GM23338 (cell line): Measurements from ENCODE around the gene IDS. TPM values are rescaled to one million over a fixed set of nuclear protein-coding genes. Genes with fewer than 3 reads are reported as not detected.

Experiments
- ATAC-seq: fragments of 200-7000 bp; cut with Tn5 transposase; 3 replicates; pipeline ENCODE4 v1.9.1; 2020
- DNase-seq: peaks from one replicate; pipeline ENCODE4 v3.0.0-alpha.2; 2015; ENCODE audit warnings: low spot score
- H2AFZ ChIP-seq: fragments of 200-600 bp; sonication (generic); 2 replicates; pipeline ENCODE4 v1.8.0; 2016; ENCODE audit warnings: antibody characterized with exemption, mild to moderate bottlenecking, moderate library complexity
- H3F3A ChIP-seq: fragments of 200-600 bp; sonication (generic); replicated peaks from 2 replicates; pipeline ENCODE4 v1.8.0; 2017; ENCODE audit warnings: antibody characterized with exemption, mixed run types, low read depth
- H3K27ac ChIP-seq: fragments of 200-600 bp; sonication (generic); 2 replicates; pipeline ENCODE4 v1.6.1; 2016; ENCODE audit warnings: low read depth
- H3K27me3 ChIP-seq: fragments of 200-600 bp; sonication (generic); 2 replicates; pipeline ENCODE4 v1.8.0; 2016; ENCODE audit warnings: mild to moderate bottlenecking, mixed run types, moderate library complexity; ENCODE audit not compliant: insufficient read depth
- H3K36me3 ChIP-seq: fragments of 200-600 bp; sonication (generic); 2 replicates; pipeline ENCODE4 v1.8.0; 2016; ENCODE audit warnings: mild to moderate bottlenecking; ENCODE audit not compliant: insufficient read depth
- H3K4me1 ChIP-seq: fragments of 200-600 bp; sonication (generic); 2 replicates; pipeline ENCODE4 v1.8.0; 2016; ENCODE audit warnings: mild to moderate bottlenecking, moderate library complexity; ENCODE audit not compliant: insufficient read depth
- H3K4me2 ChIP-seq: fragments of 200-600 bp; sonication (generic); 2 replicates; pipeline ENCODE4 v1.7.1; 2017; ENCODE audit warnings: mixed run types
- H3K4me3 ChIP-seq: fragments of 200-600 bp; sonication (generic); 2 replicates; pipeline ENCODE4 v1.6.1; 2016; ENCODE audit warnings: mixed run types
- H3K79me2 ChIP-seq: fragments of 200-600 bp; sonication (generic); replicated peaks from 2 replicates; pipeline ENCODE4 v1.8.0; 2017; ENCODE audit warnings: mild to moderate bottlenecking; ENCODE audit not compliant: insufficient read depth
- H3K9me2 ChIP-seq: fragments of 200-600 bp; sonication (generic); 2 replicates; pipeline ENCODE4 v1.8.0; 2017; ENCODE audit not compliant: insufficient read depth
- H4K20me1 ChIP-seq: fragments of 200-600 bp; sonication (generic); replicated peaks from 2 replicates; pipeline ENCODE4 v1.8.0; 2017; ENCODE audit warnings: mild to moderate bottlenecking; ENCODE audit not compliant: insufficient read depth
- H3K27ac Mint-ChIP-seq: 2 replicates; pipeline ENCODE4 v1.8.0; 2020; ENCODE audit warnings: inconsistent platforms, mild to moderate bottlenecking, moderate library complexity, mixed read lengths
- H3K27me3 Mint-ChIP-seq: 3 replicates; pipeline ENCODE4 v1.8.0; 2022; ENCODE audit warnings: low read depth, mild to moderate bottlenecking, moderate library complexity, mixed read lengths, inconsistent platforms; ENCODE audit not compliant: insufficient read depth, poor library complexity
- H3K36me3 Mint-ChIP-seq: 3 replicates; pipeline ENCODE4 v1.8.0; 2021; ENCODE audit warnings: low read depth, mild to moderate bottlenecking, inconsistent platforms, moderate library complexity, mixed read lengths
- H3K4me1 Mint-ChIP-seq: 3 replicates; pipeline ENCODE4 v1.8.0; 2020; ENCODE audit warnings: mild to moderate bottlenecking, inconsistent platforms, mixed read lengths
- H3K4me3 Mint-ChIP-seq: 3 replicates; pipeline ENCODE4 v1.8.0; 2021; ENCODE audit warnings: moderate library complexity, mild to moderate bottlenecking, inconsistent platforms, mixed read lengths
- H3K9me3 Mint-ChIP-seq: 3 replicates; pipeline ENCODE4 v1.8.0; 2020; ENCODE audit warnings: moderate library complexity, mild to moderate bottlenecking, inconsistent platforms, mixed read lengths
- CREB1 ChIP-seq: fragments of 250-450 bp; sonication (Bioruptor Pico); IDR thresholded peaks from 2 replicates; pipeline ENCODE4 v1.5.0; 2020; ENCODE audit warnings: low read depth, mild to moderate bottlenecking, moderate library complexity
- CTCF ChIP-seq, 2 experiments: fragments of 200-600 bp in 1 of 2; sonication (generic) in 1 of 2; conservative IDR thresholded peaks; 2 replicates each; pipeline versions ENCODE4 v1.5.1 to v1.6.1; 2016 to 2017; ENCODE audit warnings: antibody characterized with exemption in 2 of 2, low read depth in 2 of 2, mild to moderate bottlenecking in 2 of 2, moderate library complexity in 1 of 2
- ETS1 ChIP-seq: IDR thresholded peaks from 2 replicates; pipeline ENCODE4 v1.6.1; 2016; ENCODE audit warnings: antibody characterized with exemption
- EZH2 ChIP-seq: fragments of 200-600 bp; sonication (generic); IDR thresholded peaks from one replicate; pipeline ENCODE4 v1.8.0; 2017; ENCODE audit warnings: antibody characterized with exemption, mild to moderate bottlenecking, low read depth; ENCODE audit not compliant: unreplicated experiment
- EZH2phosphoT487 ChIP-seq: fragments of 200-600 bp; sonication (generic); IDR thresholded peaks from one replicate; pipeline ENCODE4 v1.8.1; 2018; ENCODE audit warnings: antibody characterized with exemption; ENCODE audit not compliant: unreplicated experiment
- JUNB ChIP-seq: IDR thresholded peaks from one replicate; pipeline ENCODE4 v1.6.1; 2016; ENCODE audit warnings: antibody characterized with exemption; ENCODE audit not compliant: unreplicated experiment
- NANOG ChIP-seq: IDR thresholded peaks from 2 replicates; pipeline ENCODE4 v1.6.1; 2016; ENCODE audit warnings: antibody characterized with exemption, borderline replicate concordance
- POLR2AphosphoS5 ChIP-seq: IDR thresholded peaks from 2 replicates; pipeline ENCODE4 v1.6.1; 2016; ENCODE audit warnings: antibody characterized with exemption, low read depth
- REST ChIP-seq: IDR thresholded peaks from one replicate; pipeline ENCODE4 v1.6.1; 2018; ENCODE audit warnings: antibody characterized with exemption; ENCODE audit not compliant: unreplicated experiment
- STAT1 ChIP-seq: IDR thresholded peaks from one replicate; pipeline ENCODE4 v1.6.1; 2016; ENCODE audit warnings: antibody characterized with exemption; ENCODE audit not compliant: unreplicated experiment
- ZNF114 ChIP-seq: fragments of 250-450 bp; sonication (Bioruptor Pico); IDR thresholded peaks from 2 replicates; pipeline ENCODE4 v1.5.0; 2020; ENCODE audit warnings: mild to moderate bottlenecking, moderate library complexity
- ZNF331 ChIP-seq: fragments of 250-450 bp; sonication (Bioruptor Pico); IDR thresholded peaks from 2 replicates; pipeline ENCODE4 v1.5.0; 2020; ENCODE audit warnings: low read depth, mild to moderate bottlenecking, moderate library complexity
- polyA plus RNA-seq: library from polyadenylated mRNA; unstranded; fragments of >200 nt; fragmentation: Nextera tagmentation; extraction: Ambion mirVana; gene quantifications from 2 replicates; pipeline ENCODE4 v1.2.1, GENCODE V29; 2016
- total RNA-seq: library from RNA; depleted of rRNA; stranded (reverse); fragments of >200 nt; shearing (Covaris generic); gene quantifications from 2 replicates; pipeline ENCODE4 v1.2.3, GENCODE V29; 2014

IDS gene
- total and polyA plus RNA-seq, 2 experiments from 2014 or later: 8.2 to 12.3 TPM

GRCh38 chrX:149540621-149541520, 35.8 kb upstream of the IDS start, which contains the start of gene EOLA1:
EOLA1 (plus strand) TSS chrX:149541012; CDS start chrX:149545631, 4,619 bp downstream.
- Histone ChIP-seq H3K9me2 (no peaks in the 10 kb centered on the region), H3K4me1 (no peaks in the 10 kb centered on the region), H4K20me1 (no peaks in the 10 kb centered on the region), H3K36me3 (no peaks in the 10 kb centered on the region), H3K4me3 (peak within 1 kb of the TSS; percentile 65), H3K27ac (peak within 1 kb of the TSS; percentile 60; the same call in 1 of the 2 replicates), H3F3A (no peaks in the 10 kb centered on the region), H2AFZ (peak within 1 kb of the TSS; percentile 63), H3K27me3 (peaks cover 7% of the 10 kb centered on the region; the same call in 1 of the 2 replicates), H3K79me2 (no peaks in the 10 kb centered on the region), H3K4me2 (peak within 1 kb of the TSS; percentile 82)
- peak within 1 kb of the TSS; percentile 92 for H3K27ac Mint-ChIP-seq
- peaks cover 6% of the 10 kb centered on the region; the same call in 2 of the 3 replicates for H3K4me1 Mint-ChIP-seq
- DNase-seq: no peak
- H3K36me3 Mint-ChIP-seq: no peaks in the 10 kb centered on the region; the same call in 1 of the 3 replicates
- TF ChIP-seq POLR2AphosphoS5: no peak
- peak; percentile 64 for TF ChIP-seq CREB1
- H3K27me3 Mint-ChIP-seq: peaks cover 5% of the 10 kb centered on the region
- H3K9me3 Mint-ChIP-seq: no peaks in the 10 kb centered on the region
- ATAC-seq: peak; percentile 45
- H3K4me3 Mint-ChIP-seq: peak within 1 kb of the TSS; percentile 84

- H3K4me1 Mint-ChIP-seq: peaks cover 6% of the 10 kb centered on the region; the same call in 2 of the 3 replicates
- Histone ChIP-seq H3K79me2 (no peaks in the 10 kb centered on the region), H2AFZ (no peak overlapping the region), H3K4me3 (peak overlapping the region; percentile 65), H4K20me1 (no peaks in the 10 kb centered on the region), H3K27ac (peak overlapping the region; percentile 60; the same call in 1 of the 2 replicates), H3F3A (no peaks in the 10 kb centered on the region), H3K4me1 (no peaks in the 10 kb centered on the region), H3K27me3 (peaks cover 7% of the 10 kb centered on the region; the same call in 1 of the 2 replicates), H3K9me2 (no peaks in the 10 kb centered on the region), H3K4me2 (peak overlapping the region; percentile 82), H3K36me3 (no peaks in the 10 kb centered on the region)
- DNase-seq (peak; percentile 86), ATAC-seq (peak; percentile 9)
- H3K27ac Mint-ChIP-seq: peak overlapping the region; percentile 82; the same call in 1 of the 2 replicates
- peak overlapping the region; percentile 77 for H3K4me3 Mint-ChIP-seq
- no peaks in the 10 kb centered on the region for H3K9me3 Mint-ChIP-seq
- peaks cover 5% of the 10 kb centered on the region for H3K27me3 Mint-ChIP-seq
- no peaks in the 10 kb centered on the region; the same call in 2 of the 3 replicates for H3K36me3 Mint-ChIP-seq
- TF ChIP-seq JUNB: no peak
- TF ChIP-seq CTCF (conservative IDR thresholded peaks at IDR 0.05; ENCODE audit: low read depth in 2 of 2): no peak
- no peak for TF ChIP-seq REST
- no peak for TF ChIP-seq ZNF331 (CRISPR knock-in tag)
- TF ChIP-seq NANOG: no peak
- no peak for TF ChIP-seq EZH2
- TF ChIP-seq ZNF114: no peak
- no peak for TF ChIP-seq STAT1
- TF ChIP-seq CREB1: no peak
- TF ChIP-seq POLR2AphosphoS5: no peak
- TF ChIP-seq ETS1: no peak
- no peak for TF ChIP-seq EZH2phosphoT487
These were observed 35.1 kb upstream of the IDS start for GRCh38 chrX:149540131-149540620.
